Erythroblast (primary cell): Measurements from ENCODE around the gene RPL27A.

Experiments used
- DNase-seq, 2 experiments: peaks; one replicate each; lab custom pipeline; 2025; lab: John Stamatoyannopoulos, UW
- GATA1 ChIP-seq: IDR thresholded peaks from 2 replicates; pipeline ENCODE4 v1.6.1; 2011; ENCODE audit warnings: low read depth, mild to moderate bottlenecking, control low read depth, low read length, moderate library complexity
- POLR2A ChIP-seq: IDR thresholded peaks from 2 replicates; pipeline ENCODE4 v1.6.1; 2011; ENCODE audit warnings: mild to moderate bottlenecking, low read length

Gene RPL27A

GRCh38 chr11:8715501-8715900 lies 32.9 kb downstream of the RPL27A start:
- TF ChIP-seq POLR2A (no peak), GATA1 (no peak)
- DNase-seq: no peak

GRCh38 chr11:8717544-8717875 lies 34.9 kb downstream of the RPL27A start:
- no peak for DNase-seq
- TF ChIP-seq GATA1 (no peak), POLR2A (no peak)

- DNase-seq: no peak
- TF ChIP-seq POLR2A (no peak), GATA1 (no peak)
These were observed 35.5 kb downstream of the RPL27A start for GRCh38 chr11:8717876-8718753.

- DNase-seq: no peak
- TF ChIP-seq POLR2A (no peak), GATA1 (no peak)
These were observed 36.6 kb downstream of the RPL27A start for GRCh38 chr11:8719211-8719649.

- TF ChIP-seq POLR2A: no peak
- no peak for TF ChIP-seq GATA1
- DNase-seq: no peak
These were observed 37.1 kb downstream of the RPL27A start for GRCh38 chr11:8719721-8720120.

GRCh38 chr11:8720352-8720751 lies 37.8 kb downstream of the RPL27A start:
- DNase-seq: no peak
- TF ChIP-seq GATA1: no peak
- TF ChIP-seq POLR2A: no peak

- no peak for DNase-seq
- TF ChIP-seq GATA1 (no peak), POLR2A (no peak)
These were observed 38.4 kb downstream of the RPL27A start for GRCh38 chr11:8720868-8721608.

- TF ChIP-seq POLR2A (no peak), GATA1 (no peak)
- DNase-seq: no peak
These were observed 39.3 kb downstream of the RPL27A start for GRCh38 chr11:8721609-8722500.

GRCh38 chr11:8722809-8723208 lies 40.2 kb downstream of the RPL27A start:
- no peak for DNase-seq
- TF ChIP-seq POLR2A: no peak
- no peak for TF ChIP-seq GATA1

- DNase-seq: no peak
- TF ChIP-seq GATA1 (no peak), POLR2A (no peak)
These were observed 41.1 kb downstream of the RPL27A start for GRCh38 chr11:8723711-8724110.

GRCh38 chr11:8724682-8725081 lies 42.1 kb downstream of the RPL27A start:
- TF ChIP-seq GATA1 (no peak), POLR2A (no peak)
- no peak for DNase-seq

GRCh38 chr11:8726395-8726794 lies 43.8 kb downstream of the RPL27A start:
- DNase-seq: no peak
- TF ChIP-seq GATA1 (no peak), POLR2A (no peak)

- DNase-seq: no peak
- no peak for TF ChIP-seq POLR2A
- TF ChIP-seq GATA1: no peak
These were observed 46.0 kb downstream of the RPL27A start for GRCh38 chr11:8728563-8728962.

GRCh38 chr11:8729067-8729466 lies 46.5 kb downstream of the RPL27A start:
- TF ChIP-seq POLR2A (no peak), GATA1 (no peak)
- no peak for DNase-seq
